ENCODE results near the gene TLN1.
A peak's percentile ranks its signal among the peaks of the same experiment; 100 is the strongest.

The TLN1 gene

DNA sequence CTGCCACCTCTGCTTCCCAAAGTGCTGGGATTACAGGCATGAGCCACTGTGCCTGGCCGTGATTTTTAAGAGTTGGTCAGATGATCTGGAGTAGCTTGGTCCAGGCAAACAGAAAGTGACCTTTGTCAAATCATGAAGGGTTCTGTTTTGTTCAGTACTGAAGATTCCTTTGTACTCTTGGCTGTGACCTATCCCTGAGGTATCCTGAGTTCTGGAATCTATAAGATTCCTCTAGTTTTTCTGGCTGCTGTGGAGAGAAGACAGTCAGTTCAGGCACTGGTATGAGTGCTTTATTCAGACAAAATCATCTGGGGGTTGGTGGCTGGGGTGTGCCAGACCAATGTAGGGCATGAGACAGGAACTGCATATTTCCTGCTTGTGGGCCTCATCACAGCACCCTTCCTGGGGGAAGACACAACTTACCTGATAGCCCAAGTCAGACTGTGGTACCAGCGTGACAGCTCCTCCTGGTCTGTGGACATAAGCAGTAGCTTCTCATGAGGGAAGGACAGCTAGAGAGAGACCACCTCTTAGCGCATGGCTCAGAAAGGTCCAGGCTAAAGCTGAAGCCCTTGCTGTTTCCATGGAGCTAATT is 70.1 kb downstream of the TLN1 start:
- DNase-seq (ENCODE audit: low read depth) = no peak
- TF ChIP-seq, protein P1, sequence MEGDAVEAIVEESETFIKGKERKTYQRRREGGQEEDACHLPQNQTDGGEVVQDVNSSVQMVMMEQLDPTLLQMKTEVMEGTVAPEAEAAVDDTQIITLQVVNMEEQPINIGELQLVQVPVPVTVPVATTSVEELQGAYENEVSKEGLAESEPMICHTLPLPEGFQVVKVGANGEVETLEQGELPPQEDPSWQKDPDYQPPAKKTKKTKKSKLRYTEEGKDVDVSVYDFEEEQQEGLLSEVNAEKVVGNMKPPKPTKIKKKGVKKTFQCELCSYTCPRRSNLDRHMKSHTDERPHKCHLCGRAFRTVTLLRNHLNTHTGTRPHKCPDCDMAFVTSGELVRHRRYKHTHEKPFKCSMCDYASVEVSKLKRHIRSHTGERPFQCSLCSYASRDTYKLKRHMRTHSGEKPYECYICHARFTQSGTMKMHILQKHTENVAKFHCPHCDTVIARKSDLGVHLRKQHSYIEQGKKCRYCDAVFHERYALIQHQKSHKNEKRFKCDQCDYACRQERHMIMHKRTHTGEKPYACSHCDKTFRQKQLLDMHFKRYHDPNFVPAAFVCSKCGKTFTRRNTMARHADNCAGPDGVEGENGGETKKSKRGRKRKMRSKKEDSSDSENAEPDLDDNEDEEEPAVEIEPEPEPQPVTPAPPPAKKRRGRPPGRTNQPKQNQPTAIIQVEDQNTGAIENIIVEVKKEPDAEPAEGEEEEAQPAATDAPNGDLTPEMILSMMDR (conservative IDR thresholded peaks at IDR 0.05; ENCODE audit: low read depth, low read length) = no peak
- H3K4me3 ChIP-seq (ENCODE audit: low read length) = no peak overlapping the region

DNA sequence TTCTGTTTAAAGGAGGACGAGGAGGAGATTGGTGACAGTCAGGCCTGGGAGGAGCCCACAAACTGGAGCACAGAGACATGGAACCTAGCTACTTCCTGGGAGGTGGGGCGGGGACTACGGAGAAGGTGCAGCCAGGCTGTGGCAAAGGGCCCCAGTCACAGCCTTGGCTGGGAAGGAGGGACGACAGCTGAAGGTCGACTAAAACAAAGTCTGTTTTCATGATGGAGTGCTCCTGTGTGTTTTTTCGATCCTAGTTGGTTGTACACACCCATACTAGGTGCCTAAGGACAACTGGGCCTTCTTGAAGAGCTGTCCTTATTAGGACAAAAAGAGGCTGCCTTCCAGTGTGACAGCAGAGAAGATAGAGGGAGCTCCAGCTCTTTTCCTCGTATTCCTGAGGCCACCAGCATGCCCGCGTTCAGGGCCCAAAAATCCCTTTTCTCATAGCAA is 71.0 kb downstream of the TLN1 start:
- TF ChIP-seq, protein P1 (conservative IDR thresholded peaks at IDR 0.05; ENCODE audit: low read depth, low read length) = peak; percentile 53
- DNase-seq (ENCODE audit: low read depth) = no peak
- no peak overlapping the region for H3K4me3 ChIP-seq (ENCODE audit: low read length)

DNA sequence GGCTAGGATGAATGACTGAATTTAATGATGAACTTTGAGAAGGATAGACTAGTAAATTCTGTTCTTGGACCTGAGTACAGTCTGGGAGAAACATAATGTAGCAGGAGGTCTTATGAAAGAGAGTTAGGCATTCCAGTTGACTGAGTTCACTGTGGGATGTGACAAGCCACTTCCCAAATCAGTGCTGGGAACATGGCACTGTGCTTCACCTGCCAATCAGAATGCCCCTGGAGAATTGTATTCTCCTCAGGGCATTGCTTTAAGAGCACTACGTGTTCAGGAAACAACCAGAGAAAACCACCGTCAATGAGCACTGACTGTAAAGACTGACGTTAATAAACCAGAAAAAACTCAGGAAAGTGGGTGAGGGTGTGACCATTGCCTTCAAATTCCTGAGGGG is 72.7 kb downstream of the TLN1 start:
- H3K4me3 ChIP-seq (ENCODE audit: low read length) = peak overlapping the region; percentile 86
- TF ChIP-seq, protein P1 (conservative IDR thresholded peaks at IDR 0.05; ENCODE audit: low read depth, low read length) = no peak
- DNase-seq (ENCODE audit: low read depth) = no peak

DNA sequence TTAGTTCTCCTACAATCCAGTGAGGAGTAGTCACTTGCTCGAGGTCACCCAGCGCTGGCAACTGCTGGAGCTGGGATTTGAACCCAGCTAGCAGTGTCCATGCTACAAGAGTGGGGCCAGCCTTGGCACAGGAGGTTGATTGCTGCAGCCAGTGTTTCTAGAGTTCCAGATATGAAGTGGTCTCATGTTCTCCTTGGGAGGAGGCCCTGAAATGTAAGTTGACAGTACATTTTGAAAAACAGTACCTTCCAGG is 73.1 kb downstream of the TLN1 start:
- H3K4me3 ChIP-seq (ENCODE audit: low read length) = peak overlapping the region; percentile 86
- TF ChIP-seq, protein P1 (conservative IDR thresholded peaks at IDR 0.05; ENCODE audit: low read depth, low read length) = no peak
- DNase-seq (ENCODE audit: low read depth) = no peak

DNA sequence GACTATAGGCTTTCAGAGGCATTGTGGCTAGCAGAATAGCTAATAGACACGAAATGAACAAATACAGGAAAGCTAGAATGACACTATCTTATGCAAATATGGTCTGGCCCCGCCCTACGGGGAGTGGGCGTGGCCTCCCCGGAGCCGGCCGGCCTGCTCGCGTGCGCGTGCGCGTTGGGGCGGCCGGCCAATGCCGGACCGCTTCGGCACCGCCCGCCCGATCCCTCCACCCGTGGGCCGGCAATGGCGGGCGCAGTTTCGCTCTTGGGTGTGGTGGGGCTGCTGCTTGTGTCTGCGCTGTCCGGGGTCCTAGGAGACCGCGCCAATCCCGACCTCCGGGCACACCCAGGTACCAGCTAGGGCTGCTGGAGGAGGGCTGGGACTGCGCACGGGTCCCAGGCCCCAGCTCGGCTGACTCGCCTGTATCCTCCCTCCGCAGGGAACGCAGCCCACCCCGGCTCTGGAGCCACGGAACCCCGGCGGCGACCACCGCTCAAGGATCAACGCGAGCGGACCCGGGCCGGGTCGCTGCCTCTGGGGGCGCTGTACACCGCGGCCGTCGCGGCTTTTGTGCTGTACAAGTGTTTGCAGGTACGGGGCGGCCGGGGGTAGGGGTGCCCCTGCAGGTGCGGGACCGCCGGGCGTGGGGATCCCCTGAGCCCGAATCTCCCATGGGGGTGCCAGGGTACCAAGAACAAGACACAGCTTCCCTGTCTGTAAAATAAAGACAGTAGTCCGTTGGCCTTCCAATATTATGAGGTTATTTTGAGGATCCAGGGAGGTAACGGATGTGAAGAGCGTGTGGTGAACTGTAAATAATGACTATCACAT is 73.6 kb downstream of the TLN1 start, which contains the start of gene CCDC107:
TSS of gene CCDC107 (plus strand) at position 156 of the 831 bp plus-strand sequence. CDS start at position 244, 88 bp downstream.
- TF ChIP-seq, protein P1 (conservative IDR thresholded peaks at IDR 0.05; ENCODE audit: low read depth, low read length) = peak; percentile 59
- no peak for DNase-seq (ENCODE audit: low read depth)
- peak within 1 kb of the TSS; percentile 86 for H3K4me3 ChIP-seq (ENCODE audit: low read length)

DNA sequence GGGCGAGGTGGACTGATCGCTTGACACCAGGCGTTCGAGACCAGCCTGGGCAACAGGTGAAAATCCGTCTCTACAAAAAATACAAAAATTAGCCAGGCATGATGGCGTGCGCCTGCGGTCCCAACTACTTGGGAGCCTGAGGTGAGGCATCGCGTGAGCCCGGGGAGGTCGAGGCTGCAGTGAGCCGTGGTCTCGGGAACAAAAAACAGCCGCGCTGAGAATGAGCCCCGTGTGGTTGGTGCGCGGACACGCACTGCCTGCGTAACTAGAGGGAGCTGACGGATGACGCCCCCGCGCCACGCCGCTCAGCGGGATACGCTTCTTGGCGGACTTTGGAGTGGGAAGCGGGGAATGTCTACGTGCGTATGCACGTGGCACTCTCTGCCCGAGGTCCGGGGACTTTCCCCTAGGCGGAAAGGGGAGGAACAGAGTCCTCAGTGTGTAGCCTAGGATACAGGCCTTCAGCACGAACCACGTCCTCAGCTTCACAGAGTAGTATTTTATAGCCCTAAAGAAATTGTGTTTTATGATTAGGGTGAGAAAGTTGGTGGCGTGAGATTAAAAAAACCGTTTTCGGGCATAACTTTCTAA is 74.4 kb downstream of the TLN1 start, which contains the start of gene RMRP:
TSS of gene RMRP (minus strand) at position 474 of the 591 bp plus-strand sequence.
- peak within 1 kb of the TSS; percentile 86 for H3K4me3 ChIP-seq (ENCODE audit: low read length)
- TF ChIP-seq, protein P1 (conservative IDR thresholded peaks at IDR 0.05; ENCODE audit: low read depth, low read length) = no peak
- peak; percentile 99 for DNase-seq (ENCODE audit: low read depth)
